ENCODE measurements around the gene RAC2.
A peak's percentile ranks its signal among the peaks of the same experiment; 100 is the strongest.

The RAC2 gene

GRCh38 chr22:37184816-37185541, 59.1 kb downstream of the RAC2 start:
- peaks cover 24% of the 10 kb centered on the region for H3K27me3 ChIP-seq (ENCODE audit: low read depth, low read length)
- H3K27ac ChIP-seq (ENCODE audit: low read length): no peak overlapping the region
- H3K36me3 ChIP-seq (replicated peaks; ENCODE audit: low read depth, low read length): peaks cover 3% of the 10 kb centered on the region
- no peak overlapping the region for H3K9ac ChIP-seq (ENCODE audit: low read length)
- no peaks in the 10 kb centered on the region for H4K20me1 ChIP-seq (ENCODE audit: insufficient read depth, low read length)
- no peaks in the 10 kb centered on the region for H3K9me3 ChIP-seq (ENCODE audit: insufficient read depth, low read length)
- H3K79me2 ChIP-seq (ENCODE audit: low read length): no peaks in the 10 kb centered on the region
- TF ChIP-seq CTCF (IDR thresholded peaks at IDR 0.05; ENCODE audit: low read depth, low read length): no peak
- no peak for TF ChIP-seq EZH2phosphoT487 (IDR thresholded peaks at IDR 0.05; ENCODE audit: low read depth)
- H3K4me2 ChIP-seq (ENCODE audit: low read length): no peak overlapping the region
- H3K4me3 ChIP-seq (ENCODE audit: low read length): no peak overlapping the region
- H3K4me1 ChIP-seq (ENCODE audit: low read length): peaks cover 10% of the 10 kb centered on the region
- no peak overlapping the region for H2AFZ ChIP-seq (ENCODE audit: low read depth, low read length)

GRCh38 chr22:37184380-37184755, 59.7 kb downstream of the RAC2 start:
- Histone ChIP-seq H3K4me1 (ENCODE audit: low read length) (peaks cover 10% of the 10 kb centered on the region), H3K4me3 (ENCODE audit: low read length) (no peak overlapping the region), H3K4me2 (ENCODE audit: low read length) (no peak overlapping the region), H3K9me3 (ENCODE audit: insufficient read depth, low read length) (no peaks in the 10 kb centered on the region), H3K9ac (ENCODE audit: low read length) (no peak overlapping the region), H3K36me3 (replicated peaks; ENCODE audit: low read depth, low read length) (no peaks in the 10 kb centered on the region), H3K27ac (ENCODE audit: low read length) (no peak overlapping the region), H3K79me2 (ENCODE audit: low read length) (no peaks in the 10 kb centered on the region), H4K20me1 (ENCODE audit: insufficient read depth, low read length) (no peaks in the 10 kb centered on the region), H2AFZ (ENCODE audit: low read depth, low read length) (no peak overlapping the region), H3K27me3 (ENCODE audit: low read depth, low read length) (peaks cover 24% of the 10 kb centered on the region)
- TF ChIP-seq CTCF (IDR thresholded peaks at IDR 0.05; ENCODE audit: low read depth, low read length) (no peak), EZH2phosphoT487 (IDR thresholded peaks at IDR 0.05; ENCODE audit: low read depth) (no peak)

- Histone ChIP-seq H3K4me1 (ENCODE audit: low read length) (peaks cover 10% of the 10 kb centered on the region), H3K9ac (ENCODE audit: low read length) (no peak overlapping the region), H3K79me2 (ENCODE audit: low read length) (no peaks in the 10 kb centered on the region), H3K27ac (ENCODE audit: low read length) (no peak overlapping the region), H2AFZ (ENCODE audit: low read depth, low read length) (no peak overlapping the region), H3K4me2 (ENCODE audit: low read length) (no peak overlapping the region), H3K27me3 (ENCODE audit: low read depth, low read length) (peaks cover 24% of the 10 kb centered on the region), H3K9me3 (ENCODE audit: insufficient read depth, low read length) (no peaks in the 10 kb centered on the region), H3K4me3 (ENCODE audit: low read length) (no peak overlapping the region), H4K20me1 (ENCODE audit: insufficient read depth, low read length) (no peaks in the 10 kb centered on the region), H3K36me3 (replicated peaks; ENCODE audit: low read depth, low read length) (no peaks in the 10 kb centered on the region)
- TF ChIP-seq EZH2phosphoT487 (IDR thresholded peaks at IDR 0.05; ENCODE audit: low read depth): no peak
- TF ChIP-seq CTCF (IDR thresholded peaks at IDR 0.05; ENCODE audit: low read depth, low read length): peak; percentile 55
These were observed 60.4 kb downstream of the RAC2 start for GRCh38 chr22:37183432-37184379.

GRCh38 chr22:37182949-37183245, 61.2 kb downstream of the RAC2 start:
- no peak overlapping the region for H3K27ac ChIP-seq (ENCODE audit: low read length)
- H3K4me3 ChIP-seq (ENCODE audit: low read length): no peak overlapping the region
- no peaks in the 10 kb centered on the region for H3K9me3 ChIP-seq (ENCODE audit: insufficient read depth, low read length)
- H3K36me3 ChIP-seq (replicated peaks; ENCODE audit: low read depth, low read length): no peaks in the 10 kb centered on the region
- no peak overlapping the region for H3K4me2 ChIP-seq (ENCODE audit: low read length)
- TF ChIP-seq EZH2phosphoT487 (IDR thresholded peaks at IDR 0.05; ENCODE audit: low read depth) (no peak), CTCF (IDR thresholded peaks at IDR 0.05; ENCODE audit: low read depth, low read length) (no peak)
- H3K79me2 ChIP-seq (ENCODE audit: low read length): no peaks in the 10 kb centered on the region
- H3K4me1 ChIP-seq (ENCODE audit: low read length): peaks cover 14% of the 10 kb centered on the region
- peaks cover 29% of the 10 kb centered on the region for H3K27me3 ChIP-seq (ENCODE audit: low read depth, low read length)
- H3K9ac ChIP-seq (ENCODE audit: low read length): no peak overlapping the region
- no peak overlapping the region for H2AFZ ChIP-seq (ENCODE audit: low read depth, low read length)
- no peaks in the 10 kb centered on the region for H4K20me1 ChIP-seq (ENCODE audit: insufficient read depth, low read length)
